Left lung (tissue), 10 donors: Measurements from ENCODE around the gene DHRS4L2. TPM values are rescaled to one million over a fixed set of nuclear protein-coding genes. Genes with fewer than 3 reads are reported as not detected.
A peak's percentile ranks its signal among the peaks of the same experiment; 100 is the strongest.
"Not testable (repeated sequence)": the region's sequence is repeated elsewhere in the genome, so short reads cannot be mapped to it uniquely, and the experiment has no call there.

Source experiments
- ATAC-seq: fragments of 200-7000 bp; cut with Tn5 transposase; one replicate; pipeline ENCODE4 v1.9.1; 2020; ENCODE audit warnings: moderate library complexity
- DNase-seq, 4 donors: peaks; one replicate each; pipeline ENCODE4 v3.0.0-alpha.2; 2013 to 2020
- H3K27ac ChIP-seq, 2 donors: fragments of 200-600 bp; sonication (generic) in 1 of 2; one replicate each; pipeline versions ENCODE4 v1.5.0 to v1.8.0; 2020 to 2021
- H3K27me3 ChIP-seq, 2 donors: fragments of 200-600 bp; sonication (generic) in 1 of 2; one replicate each; pipeline versions ENCODE4 v1.5.0 to v1.8.0; 2020 to 2021
- H3K36me3 ChIP-seq, 2 donors: fragments of 200-600 bp; sonication (generic) in 1 of 2; one replicate each; pipeline versions ENCODE4 v1.5.0 to v1.8.0; 2020 to 2021
- H3K4me1 ChIP-seq, 2 donors: fragments of 200-600 bp; one replicate each; pipeline ENCODE4 v1.8.0; 2021
- H3K4me3 ChIP-seq, 2 donors: fragments of 200-600 bp; sonication (generic) in 1 of 2; one replicate each; pipeline versions ENCODE4 v1.5.0 to v1.8.0; 2020 to 2021; ENCODE audit warnings: mild to moderate bottlenecking in 1 of 2
- H3K9me3 ChIP-seq, 2 donors: fragments of 200-600 bp; sonication (generic) in 1 of 2; one replicate each; pipeline versions ENCODE4 v1.5.0 to v1.8.0; 2020 to 2021
- intact Hi-C, 2 donors: fragments of 100-400 bp; cut with DNase I; formaldehyde crosslinking; loops; one replicate each; pipeline versions ENCODE4 v1.11.2 to v1.14.2; 2022
- polyA plus RNA-seq, 6 donors: library from polyadenylated mRNA; unstranded; fragments of 120-200 nt; gene quantifications; one replicate each; pipeline ENCODE4 v1.2.1, GENCODE V29; 2013; ENCODE audit not compliant: insufficient read length in 6 of 6
- total RNA-seq, 2 donors: library from RNA; stranded (reverse); fragmentation: NEBNext Ultra II Directional; extraction: Animal tissue kit (Norgen Biotek cat#: 25700); gene quantifications; one replicate each; pipeline ENCODE4 v1.2.1, GENCODE V29; 2021
- TF ChIP-seq, protein P1 (sequence below), 2 donors: fragments of 200-600 bp; sonication (generic) in 1 of 2; IDR thresholded peaks; one replicate each; pipeline versions ENCODE4 v1.5.0 to v1.8.0; 2021; ENCODE audit warnings: antibody characterized with exemption in 2 of 2
- donor health status: DM: no; HTN: yes; CAD: no.
- donor health status: DM: no; HTN: no; CAD: no.

DHRS4L2 gene
- total and polyA plus RNA-seq, 8 donors: 13.8 to 32.8 (median 26.4) TPM

DNA sequence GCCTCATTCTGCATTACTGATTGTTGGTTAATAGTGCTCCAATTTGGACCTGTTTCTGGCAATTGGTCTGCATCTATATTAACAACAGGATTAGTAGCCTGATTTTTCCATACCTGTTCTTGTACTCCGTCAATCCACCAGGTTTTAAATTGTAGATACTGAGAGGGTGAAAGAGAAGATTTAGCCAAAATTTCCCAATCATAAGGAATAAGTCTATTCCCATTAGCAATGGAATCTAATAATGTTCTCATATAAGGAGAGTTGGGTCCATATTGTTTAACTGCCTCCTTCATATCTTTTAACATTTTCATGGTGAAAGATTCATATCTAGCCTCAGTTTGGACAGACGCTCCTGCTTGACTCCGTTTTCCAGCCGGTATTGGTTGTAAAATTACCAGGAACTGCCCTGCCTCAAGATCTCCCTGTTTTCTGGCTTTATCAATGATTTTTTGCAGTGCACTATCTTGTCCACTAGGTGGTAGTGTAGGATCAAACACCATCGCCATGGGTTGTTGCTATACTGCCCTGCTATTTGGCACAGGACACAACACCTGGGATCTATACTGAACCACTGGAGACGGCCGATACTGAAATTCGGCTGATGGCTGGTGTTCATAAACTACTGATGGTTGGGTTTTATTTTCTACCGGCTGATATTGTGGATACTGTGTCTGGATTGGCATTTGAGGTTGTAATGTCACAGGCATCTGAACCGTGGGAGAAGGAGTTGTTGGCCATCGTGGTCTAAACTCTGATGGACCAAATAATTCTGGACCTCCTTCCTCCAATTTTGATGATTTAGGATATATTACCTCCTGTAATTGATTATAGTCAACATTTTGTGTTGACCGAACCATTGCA is 25.2 kb downstream of the DHRS4L2 start:
- Histone ChIP-seq H3K36me3 (no peaks in the 10 kb centered on the region), H3K9me3 (no peaks in the 10 kb centered on the region), H3K27me3 (no peaks in the 10 kb centered on the region), H3K4me1 (peaks cover 0 to 8% of the 10 kb centered on the region in 2 donors), H3K4me3 (no peak overlapping the region), H3K27ac (no peak overlapping the region)
- ATAC-seq (peak; percentile 95), DNase-seq (peak in 2 of 4 donors; percentile 37 to 55)
- intact Hi-C loops: loop anchor here in 1 of 2 donors (10.0 kb wide), 1 partner anchor 81 kb away; the partner anchor contains the start of gene PCK2
- TF ChIP-seq, protein P1, sequence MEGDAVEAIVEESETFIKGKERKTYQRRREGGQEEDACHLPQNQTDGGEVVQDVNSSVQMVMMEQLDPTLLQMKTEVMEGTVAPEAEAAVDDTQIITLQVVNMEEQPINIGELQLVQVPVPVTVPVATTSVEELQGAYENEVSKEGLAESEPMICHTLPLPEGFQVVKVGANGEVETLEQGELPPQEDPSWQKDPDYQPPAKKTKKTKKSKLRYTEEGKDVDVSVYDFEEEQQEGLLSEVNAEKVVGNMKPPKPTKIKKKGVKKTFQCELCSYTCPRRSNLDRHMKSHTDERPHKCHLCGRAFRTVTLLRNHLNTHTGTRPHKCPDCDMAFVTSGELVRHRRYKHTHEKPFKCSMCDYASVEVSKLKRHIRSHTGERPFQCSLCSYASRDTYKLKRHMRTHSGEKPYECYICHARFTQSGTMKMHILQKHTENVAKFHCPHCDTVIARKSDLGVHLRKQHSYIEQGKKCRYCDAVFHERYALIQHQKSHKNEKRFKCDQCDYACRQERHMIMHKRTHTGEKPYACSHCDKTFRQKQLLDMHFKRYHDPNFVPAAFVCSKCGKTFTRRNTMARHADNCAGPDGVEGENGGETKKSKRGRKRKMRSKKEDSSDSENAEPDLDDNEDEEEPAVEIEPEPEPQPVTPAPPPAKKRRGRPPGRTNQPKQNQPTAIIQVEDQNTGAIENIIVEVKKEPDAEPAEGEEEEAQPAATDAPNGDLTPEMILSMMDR (IDR thresholded peaks at IDR 0.05): peak; percentile 85 to 92

DNA sequence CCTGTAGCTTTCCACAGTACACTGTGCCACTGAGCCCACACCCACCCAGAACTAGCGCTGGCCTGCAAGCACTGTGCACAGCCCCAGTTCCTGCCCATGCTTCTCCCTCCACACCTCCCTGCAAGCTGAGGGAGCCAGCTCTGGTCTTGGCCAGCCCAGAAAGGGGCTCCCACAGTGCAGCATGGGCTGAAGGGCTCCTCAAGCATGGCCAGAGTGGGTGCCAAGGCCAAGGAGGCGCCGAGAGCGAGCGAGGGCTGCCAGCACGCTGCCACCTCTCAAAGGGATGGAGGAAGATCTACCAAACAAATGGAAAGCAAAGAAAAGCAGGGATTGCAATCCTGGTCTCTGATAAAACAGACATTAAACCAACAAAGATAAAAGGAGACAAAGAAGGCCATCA is 27.0 kb downstream of the DHRS4L2 start:
- DNase-seq, H3K36me3 ChIP-seq, H3K27ac ChIP-seq, ATAC-seq, H3K4me3 ChIP-seq, H3K27me3 ChIP-seq, H3K4me1 ChIP-seq, H3K9me3 ChIP-seq: not testable (repeated sequence)
- intact Hi-C loops: loop anchor here in 1 of 2 donors (5.0 to 10.0 kb wide), 2 partner anchors 43 to 79 kb away; partner anchors contain the start of gene PCK2

DNA sequence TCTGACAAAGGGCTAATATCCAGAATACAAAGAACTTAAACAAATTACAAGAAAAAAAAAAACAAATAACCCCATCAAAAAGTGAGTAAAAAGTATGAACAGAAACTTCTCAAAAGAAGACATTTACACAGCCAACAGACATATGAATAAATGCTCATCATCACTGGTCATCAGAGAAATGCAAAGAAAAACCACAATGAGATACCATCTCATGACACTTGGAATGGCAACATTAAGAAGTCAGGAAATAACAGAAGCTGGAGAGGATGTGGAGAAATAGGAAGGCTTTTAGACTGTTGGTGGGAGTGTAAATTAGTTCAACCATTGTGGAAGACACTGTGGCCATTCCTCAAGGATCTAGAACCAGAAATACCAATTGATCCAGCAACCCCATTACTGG is 30.2 kb downstream of the DHRS4L2 start:
- not testable (repeated sequence) for H3K36me3 ChIP-seq, H3K4me3 ChIP-seq, H3K9me3 ChIP-seq, DNase-seq, H3K4me1 ChIP-seq, H3K27me3 ChIP-seq, ATAC-seq, H3K27ac ChIP-seq
- intact Hi-C loops: loop anchor here in 1 of 2 donors (5.0 to 10.0 kb wide), 2 partner anchors 47 to 76 kb away; partner anchors contain the start of gene PCK2

DNA sequence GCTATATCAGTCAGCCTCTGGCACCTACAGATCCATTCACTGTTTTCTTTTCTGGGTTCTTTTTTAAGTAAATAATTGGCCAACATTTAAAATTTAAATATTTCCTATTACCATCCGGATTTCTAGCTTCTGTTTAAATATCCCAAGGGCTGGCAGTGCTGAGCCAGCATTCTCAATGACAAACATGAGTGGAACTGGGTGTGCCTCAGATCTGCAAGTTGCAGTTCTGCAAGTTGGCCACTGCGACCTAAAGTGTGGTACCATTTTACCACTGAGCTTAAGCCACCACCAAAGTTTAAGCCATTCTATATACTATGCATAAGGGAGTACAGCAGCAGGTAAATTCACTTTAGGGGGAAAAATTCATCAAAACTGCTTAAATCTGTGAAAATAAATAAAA is 31.2 kb downstream of the DHRS4L2 start:
- H3K4me1 ChIP-seq, DNase-seq, H3K36me3 ChIP-seq, H3K27ac ChIP-seq, H3K27me3 ChIP-seq, H3K9me3 ChIP-seq, H3K4me3 ChIP-seq: not testable (repeated sequence)
- TF ChIP-seq, protein P1 (IDR thresholded peaks at IDR 0.05): peak in 1 of 2 donors; percentile 47
- intact Hi-C loops: loop anchor here in 1 of 2 donors (5.0 to 10.0 kb wide), 2 partner anchors 48 to 75 kb away; partner anchors contain the start of gene PCK2
- peak; percentile 87 for ATAC-seq

DNA sequence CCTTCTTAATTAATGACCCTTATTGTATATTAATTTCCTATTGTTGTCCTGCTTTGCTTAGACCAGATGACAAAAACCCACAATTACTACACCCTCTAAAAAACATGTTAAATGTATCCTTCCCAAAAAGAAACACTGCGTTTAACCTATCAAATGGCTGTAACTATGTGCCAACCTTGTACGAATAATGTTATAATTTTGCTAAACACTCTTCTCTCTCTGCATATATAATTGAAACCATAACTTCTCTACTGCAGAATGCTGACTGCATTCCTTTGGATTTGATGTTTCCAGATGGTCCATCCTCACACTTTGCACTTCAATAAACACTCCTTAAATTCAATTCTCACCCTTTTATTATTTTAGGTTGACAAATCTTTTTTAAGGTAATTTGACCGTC is 31.8 kb downstream of the DHRS4L2 start:
- H3K4me3 ChIP-seq, H3K27me3 ChIP-seq, DNase-seq, H3K27ac ChIP-seq, H3K36me3 ChIP-seq, H3K4me1 ChIP-seq, ATAC-seq, H3K9me3 ChIP-seq, intact Hi-C loops: not testable (repeated sequence)

DNA sequence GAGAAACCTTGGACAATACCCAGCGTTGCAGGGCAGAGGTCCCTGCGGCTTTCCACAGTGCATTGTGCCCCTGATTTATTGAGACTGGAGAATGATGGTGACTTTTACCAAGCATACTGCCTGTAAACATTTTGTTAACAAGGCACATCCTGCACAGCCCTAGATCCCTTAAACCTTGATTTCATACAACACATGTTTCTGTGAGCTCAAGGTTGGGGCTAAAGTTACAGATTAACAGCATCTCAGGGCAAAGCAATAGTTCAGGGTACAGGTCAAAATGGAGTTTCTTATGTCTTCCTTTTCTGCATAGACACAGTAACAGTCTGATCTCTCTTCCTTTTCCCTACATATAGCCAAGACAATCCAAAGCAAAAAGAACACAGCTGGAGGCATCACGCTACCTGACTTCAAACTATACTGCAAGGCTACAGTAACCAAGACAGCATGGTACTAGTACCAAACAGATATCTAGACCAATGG is 36.2 kb downstream of the DHRS4L2 start:
- H3K9me3 ChIP-seq, intact Hi-C loops, ATAC-seq, H3K4me3 ChIP-seq, DNase-seq, H3K27me3 ChIP-seq, H3K36me3 ChIP-seq, H3K27ac ChIP-seq, H3K4me1 ChIP-seq: not testable (repeated sequence)

DNA sequence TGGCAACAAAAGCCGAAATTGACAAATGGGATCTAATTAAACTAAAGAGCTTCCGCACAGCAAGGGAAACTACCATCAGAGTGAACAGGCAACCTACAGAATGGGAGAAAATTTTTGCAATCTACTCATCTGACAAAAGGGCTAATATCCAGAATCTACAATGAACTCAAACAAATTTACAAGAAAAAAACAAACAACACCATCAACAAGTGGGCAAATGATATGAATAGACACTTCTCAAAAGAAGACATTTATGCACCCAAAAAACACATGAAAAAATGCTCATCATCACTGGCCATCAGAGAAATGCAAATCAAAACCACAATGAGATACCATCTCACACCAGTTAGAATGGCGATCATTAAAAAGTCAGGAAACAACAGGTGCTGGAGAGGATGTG is 41.0 kb downstream of the DHRS4L2 start:
- peaks cover 0 to 19% of the 10 kb centered on the region in 2 donors for H3K4me1 ChIP-seq
- H3K9me3 ChIP-seq: peaks cover 0 to 14% of the 10 kb centered on the region in 2 donors
- DNase-seq, H3K36me3 ChIP-seq, intact Hi-C loops, H3K27ac ChIP-seq, ATAC-seq, H3K27me3 ChIP-seq, H3K4me3 ChIP-seq: not testable (repeated sequence)

DNA sequence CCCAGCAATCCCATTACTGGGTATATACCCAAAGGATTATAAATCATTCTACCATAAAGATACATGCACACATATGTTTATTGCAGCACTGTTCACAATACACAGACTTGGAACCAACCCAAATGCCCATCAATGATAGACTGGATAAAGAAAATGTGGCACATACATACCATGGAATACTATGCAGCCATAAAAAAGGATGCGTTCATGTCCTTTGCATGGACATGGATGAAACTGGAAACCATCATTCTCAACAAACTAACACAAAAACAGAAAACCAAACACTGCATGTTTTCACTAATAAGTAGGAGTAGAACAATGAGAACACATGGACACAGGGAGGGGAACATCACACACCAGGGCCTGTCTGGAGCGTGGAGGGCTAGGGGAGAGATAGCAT is 42.6 kb downstream of the DHRS4L2 start:
- DNase-seq, H3K27me3 ChIP-seq, H3K27ac ChIP-seq, H3K36me3 ChIP-seq, ATAC-seq, H3K4me3 ChIP-seq, intact Hi-C loops: not testable (repeated sequence)
- H3K9me3 ChIP-seq: peaks cover 0 to 14% of the 10 kb centered on the region in 2 donors
- peaks cover 0 to 25% of the 10 kb centered on the region in 2 donors for H3K4me1 ChIP-seq
